HepG2 (cell line): ENCODE measurements around the gene TRPM5. TPM values are rescaled to one million over a fixed set of nuclear protein-coding genes. Genes with fewer than 3 reads are reported as not detected.

Source experiments
- AKNA ChIP-seq: sonication (generic); formaldehyde crosslinking; IDR thresholded peaks from 2 replicates; pipeline ENCODE4 v1.4.0; 2020; ENCODE audit warnings: missing genetic modification reagents, borderline replicate concordance
- EEA1 ChIP-seq: sonication (generic); formaldehyde crosslinking; IDR thresholded peaks from 2 replicates; pipeline ENCODE4 v1.5.1; 2020; ENCODE audit warnings: mild to moderate bottlenecking, missing genetic modification reagents, borderline replicate concordance
- MAFG ChIP-seq: sonication (generic); formaldehyde crosslinking; IDR thresholded peaks from 2 replicates; pipeline ENCODE4 v1.5.1; 2020; ENCODE audit warnings: mild to moderate bottlenecking, missing genetic modification reagents
- MYPOP ChIP-seq: sonication (generic); formaldehyde crosslinking; IDR thresholded peaks from 2 replicates; pipeline ENCODE4 v1.8.1; 2023; ENCODE audit warnings: mild to moderate bottlenecking, moderate library complexity, missing genetic modification reagents
- NFKBIZ ChIP-seq: IDR thresholded peaks from 2 replicates; pipeline ENCODE4 v1.6.1; 2018; ENCODE audit warnings: missing genetic modification reagents, missing compliant biosample characterization
- SETDB1 ChIP-seq: sonication (generic); formaldehyde crosslinking; IDR thresholded peaks from 2 replicates; pipeline ENCODE4 v1.5.1; 2020; ENCODE audit warnings: missing genetic modification reagents, mild to moderate bottlenecking, borderline replicate concordance
- SKIL ChIP-seq: sonication (generic); formaldehyde crosslinking; IDR thresholded peaks from 2 replicates; pipeline ENCODE4 v1.8.0; 2022; ENCODE audit warnings: missing genetic modification reagents, mild to moderate bottlenecking, moderate library complexity, borderline replicate concordance
- ZHX2 ChIP-seq, 2 experiments: sonication (generic) in 1 of 2; formaldehyde crosslinking in 1 of 2; IDR thresholded peaks; 2 replicates each; pipeline versions ENCODE4 v1.6.1 to v1.9.0; 2014 to 2022; ENCODE audit warnings: antibody characterized with exemption in 1 of 2, borderline replicate concordance in 1 of 2, inconsistent platforms in 1 of 2, low read depth in 1 of 2, missing genetic modification reagents in 1 of 2
- ZNF510 ChIP-seq: sonication (generic); formaldehyde crosslinking; IDR thresholded peaks from 2 replicates; pipeline ENCODE4 v1.4.0; 2020; ENCODE audit warnings: low read depth, mild to moderate bottlenecking, missing genetic modification reagents
- ZNF703 ChIP-seq: sonication (generic); formaldehyde crosslinking; IDR thresholded peaks from 2 replicates; pipeline ENCODE4 v1.5.1; 2020; ENCODE audit warnings: missing genetic modification reagents, mild to moderate bottlenecking, moderate library complexity, borderline replicate concordance
- polyA plus RNA-seq, 8 experiments: library from polyadenylated mRNA; depleted of rRNA in 3 of 8; stranded (reverse) in 7 of 8; unstranded in 1 of 8; fragments of >200 nt; fragmentation: Illumina TruSeq in 4 of 8; extraction: Trizol in 4 of 8; gene quantifications; 2 replicates each; pipeline versions ENCODE4 v1.2.1 to v1.2.3, GENCODE V29; 2011 to 2016; ENCODE audit warnings: low read depth in 4 of 8, missing spikeins in 1 of 8, mixed read lengths in 1 of 8; ENCODE audit not compliant: insufficient read depth in 1 of 8
- total RNA-seq, 5 experiments: library from RNA; depleted of rRNA; stranded (reverse); fragments of >200 nt; fragmentation: Illumina TruSeq; extraction: Trizol; gene quantifications; 2 replicates each; pipeline ENCODE4 v1.2.3, GENCODE V29; 2016; ENCODE audit warnings: low read depth in 1 of 5

The TRPM5 gene
- total and polyA plus RNA-seq, 2 of the 13 experiments (the other 11 are each of a cell fraction or from before 2014, with no cell fraction given), result 0.12 TPM; not detected in 1

GRCh38 chr11:2400069-2400761 lies 44.1 kb downstream of the TRPM5 start, which contains the start of gene TSSC4 (continued):
- TF ChIP-seq AKNA (CRISPR knock-in tag), result no peak
- TF ChIP-seq ZNF510 (CRISPR knock-in tag), result no peak
- no peak for TF ChIP-seq MAFG (CRISPR knock-in tag)
- peak; percentile 70 for TF ChIP-seq NFKBIZ (CRISPR knock-in tag)
- TF ChIP-seq SKIL (CRISPR knock-in tag), result no peak
- TF ChIP-seq EEA1 (CRISPR knock-in tag), result no peak; the same call in 1 of the 2 replicates
- no peak for TF ChIP-seq SETDB1 (CRISPR knock-in tag)
- TF ChIP-seq ZHX2 (IDR thresholded peaks at IDR 0.05; ENCODE audit: low read depth), result peak; percentile 99
- TF ChIP-seq ZHX2 (CRISPR knock-in tag; IDR thresholded peaks at IDR 0.05; ENCODE audit: borderline replicate concordance), result no peak
- TF ChIP-seq ZNF703 (CRISPR knock-in tag), result no peak
- 0 out of 2 replicates have a peak, but pooled peaks have one; percentile 46 for TF ChIP-seq MYPOP (CRISPR knock-in tag)
